HG02588 (cell line): ENCODE results near the gene THBS1.
A peak's percentile ranks its signal among the peaks of the same experiment; 100 is the strongest.

Experiments
- ATAC-seq: cut with Tn5 transposase; IDR thresholded peaks from one replicate; pipeline ENCODE4 v1.9.1; 2021; ENCODE audit warnings: mild to moderate bottlenecking, moderate library complexity; ENCODE audit not compliant: unreplicated experiment

The THBS1 gene

DNA sequence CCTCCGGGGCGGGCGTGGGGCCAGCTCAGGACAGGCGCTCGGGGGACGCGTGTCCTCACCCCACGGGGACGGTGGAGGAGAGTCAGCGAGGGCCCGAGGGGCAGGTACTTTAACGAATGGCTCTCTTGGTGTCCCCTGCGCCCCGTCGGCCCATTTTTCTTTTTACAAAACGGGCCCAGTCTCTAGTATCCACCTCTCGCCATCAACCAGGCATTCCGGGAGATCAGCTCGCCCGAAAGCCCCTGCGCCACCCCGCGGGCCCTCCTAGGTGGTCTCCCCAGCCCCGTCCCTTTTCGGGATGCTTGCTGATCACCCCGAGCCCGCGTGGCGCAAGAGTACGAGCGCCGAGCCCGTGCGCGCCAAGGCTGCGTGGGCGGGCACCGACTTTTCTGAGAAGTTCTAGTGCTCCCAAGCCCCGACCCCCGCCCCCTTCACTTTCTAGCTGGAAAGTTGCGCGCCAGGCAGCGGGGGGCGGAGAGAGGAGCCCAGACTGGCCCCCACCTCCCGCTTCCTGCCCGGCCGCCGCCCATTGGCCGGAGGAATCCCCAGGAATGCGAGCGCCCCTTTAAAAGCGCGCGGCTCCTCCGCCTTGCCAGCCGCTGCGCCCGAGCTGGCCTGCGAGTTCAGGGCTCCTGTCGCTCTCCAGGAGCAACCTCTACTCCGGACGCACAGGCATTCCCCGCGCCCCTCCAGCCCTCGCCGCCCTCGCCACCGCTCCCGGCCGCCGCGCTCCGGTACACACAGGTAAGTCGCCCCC lies at the start of gene THBS1:
TSS of gene THBS1 (plus strand) at position 595 of the 757 bp plus-strand sequence. CDS start 779 bp downstream, outside the sequence.
- ATAC-seq: peak; percentile 21

DNA sequence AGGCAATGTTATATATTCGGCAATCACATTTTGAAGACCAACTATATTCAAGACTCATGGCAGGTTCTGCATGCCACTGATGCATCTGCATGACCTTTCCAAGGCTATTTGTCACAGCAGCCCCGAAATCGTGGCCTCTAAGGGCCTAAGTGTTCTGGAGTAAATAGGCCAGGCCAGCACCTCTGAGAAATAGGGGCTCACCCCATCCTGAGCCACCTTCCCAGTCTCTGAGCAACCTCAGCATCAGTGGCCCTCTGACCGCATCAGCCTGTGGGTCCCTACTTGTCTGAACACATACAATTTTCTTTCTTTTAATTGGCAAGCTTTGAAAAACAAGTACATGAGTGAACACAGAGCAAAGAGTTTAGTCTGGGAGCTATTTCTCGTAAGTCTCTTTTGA lies 45.9 kb upstream of the THBS1 start:
- no peak for ATAC-seq

DNA sequence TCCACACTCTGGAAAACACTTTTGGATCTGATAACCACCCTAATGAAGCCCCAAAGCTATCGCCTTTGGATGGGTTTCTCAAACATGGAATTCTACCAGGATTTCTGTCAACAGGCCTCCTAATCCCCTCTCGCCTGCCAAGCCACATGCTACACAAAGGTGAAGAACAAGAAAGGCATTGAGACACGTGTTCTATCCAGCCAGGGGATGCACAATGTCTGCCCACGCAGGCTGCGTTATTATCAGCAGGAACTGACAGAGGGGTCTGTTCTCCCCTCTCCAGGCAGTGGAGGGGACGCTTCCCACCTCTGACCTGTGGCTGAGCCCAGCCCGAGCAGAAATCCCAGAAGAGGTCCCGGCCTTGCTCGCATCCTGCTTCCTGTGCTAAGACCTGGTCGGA lies 45.4 kb upstream of the THBS1 start:
- ATAC-seq: no peak

DNA sequence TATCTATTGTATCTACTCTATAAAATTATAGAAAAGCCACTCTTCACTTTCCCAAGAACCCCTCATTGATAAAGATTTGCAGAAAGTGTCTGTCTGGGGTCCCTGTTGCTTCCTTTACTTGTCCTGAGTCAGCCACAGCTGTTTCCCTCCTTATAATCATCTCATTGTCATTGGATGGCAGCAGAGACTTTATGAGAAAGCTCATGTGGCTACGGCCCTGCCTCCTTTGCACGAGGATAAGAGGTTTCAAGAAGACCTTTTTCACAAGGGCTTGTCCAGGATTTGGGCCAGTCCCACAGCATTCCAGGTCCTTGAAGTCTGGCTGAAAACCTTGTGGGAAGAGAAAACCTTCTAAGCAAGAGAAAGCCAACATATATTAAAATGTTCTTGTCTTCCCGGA lies 41.9 kb upstream of the THBS1 start:
- ATAC-seq: no peak

DNA sequence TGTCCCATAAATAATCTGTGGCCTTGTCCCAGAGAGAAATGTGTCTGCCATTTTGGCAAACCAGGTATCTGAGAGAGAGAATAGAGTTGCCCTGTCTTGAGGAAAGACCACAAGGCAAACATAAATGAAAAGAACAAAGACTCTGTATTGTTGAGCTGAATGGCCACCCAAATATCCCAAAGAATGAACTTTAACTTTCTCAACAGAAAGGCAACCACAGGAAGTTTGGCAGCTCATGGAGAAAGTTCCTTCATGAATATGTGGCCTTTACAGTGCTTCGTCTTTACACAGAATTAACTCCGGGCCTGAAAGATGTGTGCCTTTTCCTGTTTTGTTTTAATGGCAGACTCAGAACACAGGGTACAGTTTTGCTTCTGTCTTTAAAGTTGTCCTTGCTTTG lies 41.4 kb upstream of the THBS1 start:
- ATAC-seq: no peak

DNA sequence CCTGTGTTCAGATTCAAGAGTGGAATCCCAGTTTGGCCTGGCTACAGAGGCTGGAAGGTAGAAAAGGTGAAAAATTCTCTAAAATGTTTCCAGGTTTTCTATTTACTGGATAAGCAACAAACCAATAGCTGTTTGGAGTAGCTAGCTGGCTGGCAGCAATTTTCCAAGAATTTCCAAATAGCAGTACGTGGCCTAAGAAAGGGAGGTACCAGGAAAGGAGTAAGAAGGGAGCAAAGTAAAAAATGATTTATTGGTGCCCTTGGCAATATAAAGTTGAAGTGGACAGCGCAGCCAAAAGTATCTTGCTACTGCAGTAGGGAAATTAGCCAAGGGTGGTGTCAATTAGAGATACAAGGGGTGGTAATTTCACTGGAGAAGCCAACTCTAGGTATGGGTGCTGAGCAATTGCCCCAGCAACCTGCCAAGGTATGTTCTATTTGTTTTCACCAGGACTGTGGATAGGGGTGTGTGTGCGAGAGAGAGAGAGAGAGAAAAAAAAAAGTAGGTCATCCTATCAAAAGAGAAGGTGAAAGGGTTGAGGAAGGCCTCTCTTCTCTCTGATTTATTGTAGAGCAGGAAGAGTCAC lies 40.8 kb upstream of the THBS1 start:
- ATAC-seq: no peak

DNA sequence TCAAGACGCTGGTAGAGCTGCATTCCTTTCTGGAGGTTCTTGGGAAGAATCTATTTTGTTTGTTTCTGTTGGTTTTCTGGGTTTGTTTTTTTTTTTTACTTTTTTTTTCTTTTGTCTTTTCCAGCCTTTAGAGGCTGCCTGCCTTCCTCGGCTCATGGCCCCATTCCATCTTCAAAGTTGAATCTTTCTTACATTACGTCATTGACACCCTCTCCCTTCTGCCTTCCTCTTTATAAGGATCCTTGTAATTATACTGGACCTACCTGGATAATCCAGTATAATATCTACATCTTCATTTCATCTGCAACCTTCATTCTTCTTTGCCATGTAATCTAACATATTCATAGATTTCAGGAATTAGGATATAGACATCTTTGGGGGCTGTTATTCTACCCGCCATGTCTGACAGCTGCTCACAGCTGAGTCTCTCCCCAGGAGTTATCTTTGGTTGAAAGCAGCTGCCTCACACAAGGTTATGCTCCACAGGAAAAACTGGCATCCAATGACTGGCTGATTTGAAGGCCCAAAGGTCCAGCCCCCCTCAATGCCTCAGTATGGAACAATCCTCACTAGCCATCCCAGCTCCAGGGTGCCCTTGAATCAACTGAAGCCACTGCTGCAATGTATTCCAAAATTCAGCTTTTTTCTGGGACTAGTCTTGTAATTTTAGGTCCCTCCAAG lies 38.4 kb upstream of the THBS1 start:
- no peak for ATAC-seq

DNA sequence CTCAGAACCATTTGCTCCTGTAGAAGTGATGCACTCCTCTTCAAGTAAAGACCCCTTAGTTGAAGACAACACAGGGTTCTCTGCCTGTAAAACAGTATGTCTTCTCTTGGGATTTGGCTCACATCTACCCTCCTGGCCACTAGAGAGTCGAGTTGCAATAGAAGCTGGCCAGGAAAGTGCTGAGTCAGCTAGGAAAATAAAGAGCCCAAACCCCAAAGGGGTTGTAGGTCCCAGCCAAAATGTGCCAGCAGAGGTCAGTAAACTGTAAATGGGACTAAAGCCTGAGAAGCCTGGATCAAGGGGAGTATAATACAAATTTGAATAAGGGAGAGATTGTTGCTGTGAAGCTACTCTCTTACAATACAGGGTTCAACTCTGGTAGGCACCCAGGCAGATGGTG lies 37.2 kb upstream of the THBS1 start:
- no peak for ATAC-seq

DNA sequence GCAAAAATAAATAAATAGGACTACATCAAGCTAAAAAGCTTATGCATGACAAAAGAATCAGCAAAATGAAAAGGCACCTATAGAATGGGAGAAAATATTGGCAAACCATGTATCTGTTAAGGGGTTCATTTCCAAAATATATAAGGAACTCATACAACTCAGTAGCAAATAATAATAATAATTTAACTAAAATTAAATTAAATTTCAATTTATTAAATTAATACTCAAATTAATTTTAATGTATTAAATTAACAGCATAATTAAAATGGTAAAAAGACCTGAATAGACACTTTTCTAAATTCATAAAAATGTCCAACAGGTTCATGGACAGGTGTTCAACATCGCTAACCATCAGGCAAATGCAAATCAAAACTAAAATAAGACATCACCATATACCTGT lies 34.0 kb upstream of the THBS1 start:
- ATAC-seq: no peak

DNA sequence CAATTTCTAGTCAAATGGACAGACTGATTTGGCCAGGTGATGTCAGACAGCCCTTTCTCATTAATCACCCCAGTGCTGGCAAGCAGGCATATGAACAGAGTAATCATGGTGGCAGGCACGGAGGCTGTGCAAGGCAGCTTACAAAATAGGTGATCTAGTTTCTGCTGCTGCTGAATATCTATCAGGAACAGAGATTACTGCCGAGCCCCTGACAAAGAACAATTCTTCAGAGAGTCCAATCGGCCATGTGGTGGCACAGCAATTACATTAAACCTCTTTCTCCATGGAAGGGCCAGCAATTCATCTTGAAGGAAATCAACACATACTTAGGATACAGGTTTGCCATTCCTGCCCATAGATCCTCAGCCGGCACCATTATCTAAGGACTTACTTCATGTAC lies 32.3 kb upstream of the THBS1 start:
- ATAC-seq: no peak

DNA sequence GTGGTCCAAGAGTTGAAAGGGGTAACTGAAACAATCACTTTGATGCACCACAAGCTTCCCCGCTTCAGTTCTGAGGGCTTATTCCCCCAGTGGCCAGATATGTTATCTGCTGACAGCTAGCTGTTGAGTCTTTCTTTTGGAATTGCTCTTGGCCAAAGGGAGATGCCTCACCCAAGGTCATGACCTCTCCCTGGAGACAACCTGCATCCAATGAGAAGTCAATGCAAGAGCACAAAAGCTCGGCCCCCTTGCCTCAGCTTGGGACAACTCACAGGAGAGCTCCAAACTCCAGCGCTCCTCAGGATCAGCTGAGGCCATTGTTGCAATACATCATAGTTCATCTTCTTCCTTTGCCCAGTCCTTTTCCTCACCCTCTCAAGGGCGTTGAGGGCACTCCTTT lies 31.0 kb upstream of the THBS1 start:
- no peak for ATAC-seq

DNA sequence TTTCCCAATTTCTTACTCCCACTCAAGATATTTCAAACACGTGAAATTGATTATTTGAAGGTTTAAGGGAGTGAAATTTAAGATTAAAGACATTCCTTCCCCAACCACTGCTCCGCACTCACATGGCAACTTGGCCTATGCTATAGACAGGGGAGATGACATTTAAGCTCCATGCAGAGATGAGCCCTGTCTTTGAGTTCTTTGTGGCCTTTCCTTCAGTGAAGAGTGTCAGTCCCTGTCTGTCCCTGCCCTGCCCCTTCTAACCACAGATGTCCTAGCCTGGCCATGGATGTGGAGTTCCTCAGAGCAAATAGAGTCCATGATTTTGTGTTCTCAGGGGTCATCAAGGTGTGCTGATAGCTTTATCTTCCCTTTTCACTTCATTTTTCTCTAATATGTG lies 29.4 kb upstream of the THBS1 start:
- no peak for ATAC-seq

DNA sequence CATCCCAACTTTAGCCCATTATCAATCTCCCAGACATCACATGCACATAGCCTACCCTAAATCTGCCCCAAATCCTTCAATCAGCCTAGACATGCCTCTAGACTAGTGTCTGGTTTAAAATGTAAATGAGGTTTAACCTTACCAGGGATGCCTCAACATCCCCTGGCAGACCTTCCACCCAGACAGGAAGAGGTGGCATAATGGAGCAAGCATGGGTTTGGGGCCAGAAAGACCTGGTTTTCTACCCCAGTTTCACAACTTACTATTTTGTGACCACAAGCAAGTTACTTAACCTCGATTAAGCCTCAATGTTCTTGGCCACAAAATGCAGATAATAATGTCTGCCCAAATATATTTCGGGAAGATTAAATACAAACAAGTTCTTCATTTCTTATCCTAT lies 28.3 kb upstream of the THBS1 start:
- ATAC-seq: no peak

DNA sequence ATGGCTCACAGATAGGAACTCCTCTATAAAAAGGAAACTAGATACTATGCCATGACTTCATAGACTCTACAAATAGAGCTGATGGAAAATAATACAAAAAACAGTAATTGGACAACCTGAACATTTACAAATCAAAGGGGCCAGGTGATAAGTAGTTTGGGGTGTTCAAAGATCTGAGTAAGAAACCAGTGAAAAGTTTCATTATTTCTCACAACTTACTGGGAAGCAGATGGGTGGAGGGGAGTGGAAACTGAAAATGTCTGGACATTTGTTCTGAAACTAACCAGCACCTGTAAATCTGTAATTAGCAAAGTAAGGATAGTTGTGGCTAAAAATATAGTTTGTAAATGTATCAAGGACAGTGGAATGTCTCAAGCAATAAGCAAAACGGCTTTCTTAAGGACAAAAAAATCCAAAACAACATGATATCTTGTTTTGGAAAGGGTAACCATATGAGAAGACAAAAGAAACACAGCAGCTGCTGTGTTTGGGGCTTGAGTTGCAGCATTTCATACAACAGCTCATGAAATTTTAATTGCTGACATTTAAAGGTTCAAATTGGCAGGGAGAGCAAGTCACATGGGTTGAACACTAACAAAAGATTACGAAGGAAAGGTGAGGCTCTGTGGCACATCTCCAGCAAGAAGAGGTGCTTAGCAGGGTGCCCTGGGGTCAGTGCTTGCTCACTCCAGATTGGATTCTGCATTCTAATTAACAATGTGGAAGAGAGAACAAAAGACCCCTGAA lies 26.8 kb upstream of the THBS1 start:
- ATAC-seq: no peak

DNA sequence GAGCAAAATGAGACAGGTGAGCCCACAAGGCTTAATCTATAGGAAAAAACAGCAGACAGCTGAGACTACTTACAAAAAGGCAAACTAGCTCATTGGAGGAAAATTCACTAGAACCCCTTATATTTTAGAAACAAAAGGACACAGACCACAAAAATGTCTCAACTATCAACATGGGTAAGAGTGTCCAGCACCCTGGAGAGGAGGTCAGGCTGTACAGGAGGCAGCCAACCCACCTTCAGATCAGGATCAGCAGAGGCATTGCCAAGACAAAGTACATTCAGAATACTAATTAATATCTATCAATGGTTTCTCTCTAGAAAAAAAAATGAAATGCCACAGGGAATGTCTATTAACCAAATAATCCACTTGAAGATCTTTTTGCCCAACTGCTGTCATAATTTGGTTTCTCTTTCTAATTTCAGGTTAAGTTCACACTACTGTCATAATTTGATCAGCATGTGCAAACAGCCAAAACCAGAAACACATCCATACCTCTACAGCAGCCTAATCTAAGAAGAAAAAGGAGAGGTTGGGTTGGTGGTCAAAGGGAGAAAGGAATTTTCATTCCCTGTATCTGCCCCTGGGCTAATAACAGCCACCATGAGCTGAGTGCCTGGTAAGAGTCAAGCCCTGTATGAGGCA lies 26.0 kb upstream of the THBS1 start:
- ATAC-seq: no peak

DNA sequence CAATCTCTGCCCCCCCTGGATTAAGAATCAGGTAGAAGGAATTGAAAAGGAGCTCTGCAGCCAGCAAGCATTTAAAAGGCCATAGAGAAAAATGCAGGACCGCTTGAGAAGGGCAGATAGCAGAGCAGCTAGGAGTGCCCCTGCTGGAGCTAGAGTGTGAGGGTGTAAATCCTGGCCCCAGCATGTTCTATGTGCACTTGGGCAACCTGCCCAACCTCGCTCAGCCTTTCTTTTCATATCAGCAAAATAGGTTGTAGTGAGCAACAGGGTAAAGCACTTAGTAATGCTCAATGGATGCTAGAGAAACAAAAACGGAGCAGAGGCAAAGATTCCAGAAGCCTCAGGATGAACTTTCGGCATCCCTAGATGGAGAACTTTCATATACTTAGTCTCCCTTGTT lies 25.0 kb upstream of the THBS1 start:
- ATAC-seq: no peak

DNA sequence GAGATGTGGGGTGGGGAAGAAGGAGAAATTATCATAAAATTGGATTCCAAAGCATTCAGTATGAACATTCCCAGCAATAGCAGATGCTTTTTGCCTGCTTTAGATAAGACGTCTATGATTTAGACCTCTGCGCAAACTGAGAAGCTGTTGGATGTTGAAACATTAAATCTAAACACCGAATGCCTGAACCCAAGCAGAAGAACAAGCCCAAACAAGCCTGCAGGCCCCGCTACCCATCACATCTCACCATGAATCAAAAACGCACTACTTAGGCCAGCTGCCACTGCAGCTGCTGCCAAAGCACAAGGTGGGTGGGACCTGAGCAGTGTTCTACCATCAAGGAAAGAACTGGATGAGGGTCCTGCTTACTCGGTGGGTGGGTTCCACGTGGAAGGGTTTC lies 24.4 kb upstream of the THBS1 start:
- no peak for ATAC-seq

DNA sequence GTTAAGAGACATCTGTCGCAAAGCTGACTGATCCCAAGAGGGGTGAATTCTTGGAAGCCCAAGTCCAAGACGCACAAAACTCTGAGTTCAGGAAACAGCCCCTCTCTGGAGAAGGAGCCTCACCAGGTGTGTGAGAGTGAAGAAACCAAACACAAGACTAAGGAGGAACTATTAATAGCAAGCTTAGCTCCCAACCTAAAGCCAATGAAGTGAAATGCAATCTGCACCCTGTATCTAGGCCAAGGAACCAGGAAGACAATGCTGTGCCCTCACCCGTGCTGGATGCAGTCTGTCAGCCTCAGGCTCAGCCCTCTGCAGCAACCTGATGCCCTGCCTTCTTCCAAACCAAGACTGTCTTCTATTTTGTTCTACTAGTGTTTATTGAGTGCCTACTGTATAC lies 22.5 kb upstream of the THBS1 start:
- no peak for ATAC-seq

DNA sequence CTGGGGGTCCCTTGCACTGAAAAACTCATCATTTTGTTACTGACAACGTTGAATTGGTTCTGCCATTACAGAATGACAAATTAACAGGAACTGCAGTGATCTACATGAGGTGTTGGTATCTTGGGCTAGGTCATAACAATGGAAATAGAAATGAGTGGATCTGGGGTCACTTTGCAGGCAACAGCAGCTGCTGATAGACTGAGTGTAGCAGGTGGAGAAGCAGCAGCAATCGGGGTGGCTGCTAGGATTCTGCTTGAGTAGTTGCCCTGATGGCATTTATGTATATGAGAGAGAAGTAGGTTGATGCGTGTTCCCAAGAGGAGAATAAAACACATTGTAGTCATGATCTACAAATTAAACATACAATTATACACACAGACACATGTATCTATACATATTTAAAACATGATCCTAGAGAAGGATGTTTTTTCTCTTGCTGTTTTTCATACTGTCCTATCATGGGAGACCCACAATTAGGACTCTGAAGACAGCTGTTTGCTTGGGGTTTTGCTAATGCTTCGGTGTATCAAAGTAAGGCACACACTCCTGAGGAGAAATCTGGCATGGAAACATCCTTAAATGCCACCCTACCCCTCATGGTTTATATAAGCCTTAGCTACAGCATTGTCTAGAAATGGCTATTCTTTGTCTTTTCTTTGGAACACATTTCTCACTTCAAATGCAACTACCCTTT lies 15.8 kb upstream of the THBS1 start:
- no peak for ATAC-seq

DNA sequence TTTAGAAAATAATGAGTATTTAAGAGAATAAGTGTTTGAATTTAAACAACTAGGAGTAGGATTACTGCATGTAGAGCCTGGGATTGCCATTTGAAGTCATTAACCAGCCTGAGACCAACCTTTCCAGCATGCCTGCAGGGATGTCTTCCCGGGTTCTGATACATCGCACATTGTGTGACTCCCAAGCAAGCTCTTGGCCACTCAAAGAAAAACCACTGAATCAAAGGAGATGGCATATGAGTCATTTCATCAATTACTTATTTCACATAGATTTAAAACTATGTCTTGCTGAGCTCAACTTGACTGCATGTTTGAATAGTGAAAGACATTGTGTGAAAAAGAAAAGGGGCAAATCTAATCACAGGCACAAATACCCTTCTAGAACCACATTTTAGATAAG lies 15.0 kb upstream of the THBS1 start:
- ATAC-seq: no peak

DNA sequence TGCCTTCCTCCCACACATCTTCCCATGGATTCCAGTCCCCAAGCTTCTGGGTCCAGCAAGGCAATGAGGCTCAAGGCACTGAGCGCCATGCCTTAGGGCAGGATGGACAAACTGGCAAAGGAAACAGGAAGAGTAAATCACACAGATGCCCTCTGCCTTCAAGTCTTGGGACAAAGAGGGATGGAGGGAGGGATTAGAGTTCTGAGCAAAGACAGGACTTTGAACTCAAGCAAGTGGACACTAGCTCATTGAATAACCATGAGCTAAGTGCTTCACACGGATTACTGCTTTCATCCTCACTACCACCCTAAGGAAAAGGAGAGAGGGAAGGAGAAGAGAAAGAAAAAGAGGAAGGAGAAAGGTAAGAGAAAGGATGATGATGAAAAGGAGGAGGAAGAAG lies 7.6 kb upstream of the THBS1 start:
- no peak for ATAC-seq
